Nephron progenitor cell (in vitro differentiated cells): ENCODE results near the gene PPARA.

Experiments used
- DNase-seq: peaks from one replicate; pipeline ENCODE4 v3.0.0; 2021
- H3K27ac Mint-ChIP-seq: 2 replicates; pipeline ENCODE4 v1.8.0; 2021; ENCODE audit warnings: mild to moderate bottlenecking, moderate library complexity, mixed read lengths
- H3K27me3 Mint-ChIP-seq: 2 replicates; pipeline ENCODE4 v1.8.0; 2021; ENCODE audit warnings: mild to moderate bottlenecking, low read depth, mixed read lengths; ENCODE audit not compliant: poor library complexity
- H3K36me3 Mint-ChIP-seq: 2 replicates; pipeline ENCODE4 v1.8.0; 2021; ENCODE audit warnings: low read depth, mixed read lengths
- H3K4me1 Mint-ChIP-seq: 2 replicates; pipeline ENCODE4 v1.8.0; 2021; ENCODE audit warnings: mixed read lengths
- H3K4me3 Mint-ChIP-seq: 2 replicates; pipeline ENCODE4 v1.8.0; 2021; ENCODE audit warnings: mild to moderate bottlenecking, moderate library complexity, mixed read lengths
- H3K9me3 Mint-ChIP-seq: 2 replicates; pipeline ENCODE4 v1.8.0; 2021; ENCODE audit warnings: mild to moderate bottlenecking, moderate library complexity, mixed read lengths
- CTCF ChIP-seq: fragments of 200-600 bp; sonication (generic); IDR thresholded peaks from 2 replicates; pipeline ENCODE4 v1.5.0; 2021; ENCODE audit warnings: antibody characterized with exemption

Gene PPARA

DNA sequence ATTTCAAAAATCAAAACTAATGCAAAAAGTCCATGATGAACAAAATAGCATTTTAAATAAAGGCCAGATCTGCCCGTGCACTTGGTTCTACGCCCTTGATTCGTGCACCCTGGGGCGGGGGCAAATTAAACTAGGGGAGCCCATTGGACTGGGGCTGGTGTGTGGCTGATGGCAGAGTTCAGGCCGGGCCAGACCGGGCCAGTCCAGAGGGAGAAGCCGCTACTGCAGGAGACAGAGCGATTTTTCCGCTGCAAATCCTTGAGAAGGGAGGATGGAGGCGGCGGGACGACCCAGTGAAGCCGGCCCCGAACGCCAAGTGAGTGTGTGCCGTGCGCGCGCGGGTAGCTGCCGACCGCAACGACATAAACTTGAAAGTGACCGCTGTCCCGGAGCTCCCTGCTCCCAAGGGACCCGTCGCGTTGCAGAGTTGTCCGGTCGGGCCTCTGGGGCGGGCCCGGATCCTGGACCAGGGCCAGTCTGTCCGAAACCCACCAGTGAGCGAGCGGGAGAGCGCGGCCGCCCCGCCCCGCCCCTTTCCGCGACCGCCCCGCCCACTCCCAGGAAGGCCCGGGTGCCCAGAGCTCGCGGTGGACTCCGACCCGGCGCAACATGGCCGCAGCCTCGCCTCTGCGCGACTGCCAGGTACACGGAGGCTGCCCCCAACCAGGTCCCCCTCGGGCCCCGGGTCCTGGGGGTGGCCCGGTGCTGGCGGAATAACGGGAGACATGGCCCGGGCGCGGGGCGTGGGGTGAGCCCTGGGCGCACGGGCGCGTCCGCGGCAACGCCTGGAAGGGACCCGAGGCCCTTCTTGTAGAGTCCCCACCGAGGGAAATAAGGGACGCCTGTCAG lies 117.3 kb downstream of the PPARA start, which contains the start of gene TTC38:
TTC38 (plus strand) TSS at position 578 of the 849 bp plus-strand sequence; CDS start at position 610, 32 bp downstream.
- TF ChIP-seq CTCF, result no peak
- H3K36me3 Mint-ChIP-seq, result peaks cover 21% of the 10 kb centered on the region
- H3K4me1 Mint-ChIP-seq, result peaks cover 20% of the 10 kb centered on the region
- peaks cover 56% of the 10 kb centered on the region for H3K27me3 Mint-ChIP-seq
- H3K9me3 Mint-ChIP-seq, result peaks cover 41% of the 10 kb centered on the region
- DNase-seq, result peak; percentile 86
- H3K27ac Mint-ChIP-seq, result no peak within 1 kb of the TSS
- H3K4me3 Mint-ChIP-seq, result peak within 1 kb of the TSS; percentile 90

DNA sequence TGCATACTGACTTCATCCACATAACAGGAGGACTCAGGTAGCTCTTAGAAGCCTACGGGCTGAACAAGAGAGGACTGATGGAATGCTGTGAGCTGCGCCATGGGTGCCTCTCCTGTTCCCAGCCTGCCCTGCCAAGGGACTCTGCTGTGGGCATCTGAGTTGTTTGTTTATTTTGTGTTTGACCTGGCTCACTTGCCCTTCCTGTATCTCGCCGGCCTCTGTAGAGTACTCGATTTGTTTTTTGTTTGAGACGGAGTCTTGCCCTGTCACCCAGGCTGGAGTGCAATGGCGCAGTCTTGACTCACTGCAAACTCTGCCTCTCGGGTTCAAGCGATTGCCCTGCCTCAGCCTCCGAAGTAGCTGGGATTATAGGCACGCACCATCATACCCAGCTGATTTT lies 119.2 kb downstream of the PPARA start:
- peak overlapping the region; percentile 90 for H3K4me3 Mint-ChIP-seq
- no peak for TF ChIP-seq CTCF
- no peak for DNase-seq
- peaks cover 39% of the 10 kb centered on the region for H3K27me3 Mint-ChIP-seq
- H3K9me3 Mint-ChIP-seq, result peaks cover 28% of the 10 kb centered on the region
- peaks cover 13% of the 10 kb centered on the region for H3K36me3 Mint-ChIP-seq
- H3K4me1 Mint-ChIP-seq, result peaks cover 20% of the 10 kb centered on the region
- no peak overlapping the region for H3K27ac Mint-ChIP-seq

DNA sequence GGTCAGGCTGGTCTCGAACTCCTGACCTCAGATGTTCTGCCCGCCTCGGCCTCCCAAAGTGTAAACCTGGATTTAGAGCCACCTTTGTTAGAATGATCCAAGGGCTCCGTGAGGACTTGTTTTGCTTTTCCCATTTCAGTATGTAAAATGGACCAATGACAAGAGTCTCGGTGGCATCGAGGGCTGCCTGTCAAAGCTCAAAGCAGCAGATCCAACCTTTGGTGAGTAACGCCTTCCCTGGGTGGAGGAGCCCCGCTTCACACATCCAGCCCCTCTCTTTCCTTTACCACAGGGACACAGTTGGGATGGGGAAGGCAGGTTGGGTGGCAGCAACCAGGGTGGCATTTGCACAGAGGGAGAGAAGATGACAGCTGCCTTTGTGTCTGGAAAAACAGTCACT lies 121.9 kb downstream of the PPARA start:
- no peak for TF ChIP-seq CTCF
- Mint-ChIP-seq H3K27me3 (peaks cover 15% of the 10 kb centered on the region), H3K4me1 (peaks cover 18% of the 10 kb centered on the region), H3K27ac (no peak overlapping the region), H3K4me3 (no peak overlapping the region), H3K9me3 (peaks cover 3% of the 10 kb centered on the region), H3K36me3 (peaks cover 26% of the 10 kb centered on the region)
- no peak for DNase-seq

DNA sequence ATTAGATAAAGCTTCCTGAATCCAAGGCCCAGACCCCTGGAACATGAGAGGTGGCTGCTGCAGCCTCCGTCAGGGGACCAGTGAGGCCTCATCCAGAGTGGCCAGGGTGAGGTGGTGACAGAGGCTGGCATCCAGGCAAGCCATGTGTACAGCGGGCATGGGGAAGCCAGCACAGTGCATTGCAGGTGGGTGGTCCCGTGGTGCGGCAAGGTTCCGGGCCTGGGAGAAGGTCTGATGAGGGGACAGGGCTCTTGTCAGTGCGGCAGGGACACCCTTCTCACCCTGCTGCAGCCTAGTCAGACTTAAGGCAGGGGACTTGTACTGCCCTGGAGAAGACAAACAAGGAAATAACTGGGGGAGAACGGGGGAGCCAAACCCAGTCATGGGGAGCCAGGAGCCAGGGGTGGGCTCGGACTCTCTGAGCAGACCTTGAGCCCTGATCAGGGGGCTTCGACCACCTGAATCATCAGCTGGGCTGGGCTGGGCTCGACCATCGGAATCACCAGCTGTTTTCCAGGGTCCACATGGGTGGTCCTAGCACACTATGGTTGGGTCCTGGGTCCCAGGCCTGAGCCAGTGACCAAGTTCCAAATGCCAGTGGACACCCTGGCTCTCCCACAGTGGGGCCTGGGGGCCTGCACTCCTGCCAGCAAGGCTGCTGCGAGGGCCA lies 122.6 kb downstream of the PPARA start:
- Mint-ChIP-seq H3K4me3 (no peak overlapping the region), H3K36me3 (peaks cover 30% of the 10 kb centered on the region), H3K4me1 (peaks cover 13% of the 10 kb centered on the region), H3K27me3 (peaks cover 10% of the 10 kb centered on the region), H3K27ac (no peak overlapping the region), H3K9me3 (no peaks in the 10 kb centered on the region)
- TF ChIP-seq CTCF, result no peak
- no peak for DNase-seq

DNA sequence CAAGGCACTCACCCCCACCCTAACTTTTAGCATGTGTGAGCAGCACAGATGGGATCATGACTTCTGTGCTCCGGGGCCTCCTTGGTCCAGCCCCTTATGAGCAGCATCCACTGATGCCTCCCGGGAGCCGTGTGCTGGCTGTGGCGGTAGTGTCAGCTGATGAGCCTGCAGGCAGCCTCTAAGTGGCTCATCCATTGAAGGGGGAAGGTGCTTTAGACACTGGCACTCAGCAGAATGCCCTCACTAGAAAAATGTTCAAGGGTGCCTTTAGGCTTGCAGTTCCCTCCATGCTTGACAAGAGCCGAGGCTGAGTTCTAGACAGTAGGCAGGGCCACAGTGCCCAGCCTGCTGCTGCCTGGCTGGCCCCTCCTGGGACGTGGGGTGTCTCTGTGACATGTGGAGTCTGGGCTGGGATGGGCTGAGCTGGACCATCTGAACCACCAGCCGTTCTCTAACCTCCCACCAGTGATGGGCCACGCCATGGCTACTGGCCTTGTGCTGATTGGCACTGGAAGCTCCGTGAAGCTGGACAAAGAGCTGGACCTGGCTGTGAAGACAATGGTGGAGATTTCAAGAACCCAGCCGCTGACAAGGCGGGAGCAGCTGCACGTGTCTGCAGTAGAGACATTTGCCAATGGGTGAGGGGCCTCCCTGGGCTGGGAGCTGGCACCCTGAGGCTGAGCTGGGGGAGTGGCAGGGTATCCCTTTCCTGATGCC lies 123.3 kb downstream of the PPARA start:
- Mint-ChIP-seq H3K9me3 (no peaks in the 10 kb centered on the region), H3K4me1 (peaks cover 8% of the 10 kb centered on the region), H3K36me3 (peaks cover 37% of the 10 kb centered on the region), H3K4me3 (no peak overlapping the region), H3K27me3 (peaks cover 6% of the 10 kb centered on the region), H3K27ac (no peak overlapping the region)
- no peak for DNase-seq
- TF ChIP-seq CTCF, result no peak
